ENCODE results near the gene LRMDA.

LRMDA gene

GRCh38 chr10:76563286-76563685, 1131.9 kb downstream of the LRMDA start:
- Histone ChIP-seq H4K20me1 (ENCODE audit: insufficient read depth) (no peaks in the 10 kb centered on the region), H3K4me3 (IDR thresholded peaks at IDR 0.05; ENCODE audit: insufficient read depth, low read depth, low read length) (no peak overlapping the region), H3K36me3 (ENCODE audit: insufficient read depth) (no peaks in the 10 kb centered on the region), H2AFZ (ENCODE audit: low read depth) (no peak overlapping the region), H3K9ac (no peak overlapping the region), H3K27ac (no peak overlapping the region), H3K4me2 (no peak overlapping the region), H3K27me3 (ENCODE audit: insufficient read depth, low read depth) (no peaks in the 10 kb centered on the region), H3K4me1 (ENCODE audit: low read depth, poor library complexity, severe bottlenecking) (no peaks in the 10 kb centered on the region), H3K79me2 (ENCODE audit: insufficient read depth, low read depth) (no peaks in the 10 kb centered on the region)
- no peak for TF ChIP-seq CTCF (conservative IDR thresholded peaks at IDR 0.05; ENCODE audit: low read depth, low read length)

- no peaks in the 10 kb centered on the region for H3K36me3 ChIP-seq (ENCODE audit: insufficient read depth)
Measured at GRCh38 chr10:76572021-76572420, 1140.6 kb downstream of the LRMDA start.

GRCh38 chr10:76576276-76576962, 1145.0 kb downstream of the LRMDA start:
- no peak for TF ChIP-seq CTCF (conservative IDR thresholded peaks at IDR 0.05; ENCODE audit: low read depth, low read length)

More at GRCh38 chr10:76572021-76572420, 1140.6 kb downstream of the LRMDA start:
- Histone ChIP-seq H3K4me1 (ENCODE audit: low read depth, poor library complexity, severe bottlenecking) (no peaks in the 10 kb centered on the region), H3K27ac (no peak overlapping the region), H3K27me3 (ENCODE audit: insufficient read depth, low read depth) (no peaks in the 10 kb centered on the region), H3K79me2 (ENCODE audit: insufficient read depth, low read depth) (no peaks in the 10 kb centered on the region), H3K4me3 (IDR thresholded peaks at IDR 0.05; ENCODE audit: insufficient read depth, low read depth, low read length) (no peak overlapping the region), H3K4me2 (no peak overlapping the region), H2AFZ (ENCODE audit: low read depth) (no peak overlapping the region), H4K20me1 (ENCODE audit: insufficient read depth) (no peaks in the 10 kb centered on the region), H3K9ac (no peak overlapping the region)
- no peak for TF ChIP-seq CTCF (conservative IDR thresholded peaks at IDR 0.05; ENCODE audit: low read depth, low read length)

GRCh38 chr10:76577455-76577854, 1146.0 kb downstream of the LRMDA start:
- Histone ChIP-seq H2AFZ (ENCODE audit: low read depth) (no peak overlapping the region), H3K27me3 (ENCODE audit: insufficient read depth, low read depth) (no peaks in the 10 kb centered on the region), H3K4me1 (ENCODE audit: low read depth, poor library complexity, severe bottlenecking) (no peaks in the 10 kb centered on the region), H3K4me3 (IDR thresholded peaks at IDR 0.05; ENCODE audit: insufficient read depth, low read depth, low read length) (no peak overlapping the region), H4K20me1 (ENCODE audit: insufficient read depth) (no peaks in the 10 kb centered on the region), H3K4me2 (no peak overlapping the region), H3K79me2 (ENCODE audit: insufficient read depth, low read depth) (no peaks in the 10 kb centered on the region), H3K9ac (no peak overlapping the region), H3K36me3 (ENCODE audit: insufficient read depth) (no peaks in the 10 kb centered on the region; the same call in 1 of the 2 replicates), H3K27ac (no peak overlapping the region)
- no peak for TF ChIP-seq CTCF (conservative IDR thresholded peaks at IDR 0.05; ENCODE audit: low read depth, low read length)

More at GRCh38 chr10:76576276-76576962, 1145.0 kb downstream of the LRMDA start:
- H3K36me3 ChIP-seq (ENCODE audit: insufficient read depth): no peaks in the 10 kb centered on the region; the same call in 1 of the 2 replicates
- H3K4me2 ChIP-seq: no peak overlapping the region
- no peaks in the 10 kb centered on the region for H3K79me2 ChIP-seq (ENCODE audit: insufficient read depth, low read depth)
- no peaks in the 10 kb centered on the region for H4K20me1 ChIP-seq (ENCODE audit: insufficient read depth)
- no peak overlapping the region for H3K27ac ChIP-seq
- no peaks in the 10 kb centered on the region for H3K27me3 ChIP-seq (ENCODE audit: insufficient read depth, low read depth)
- no peak overlapping the region for H3K9ac ChIP-seq
- no peak overlapping the region for H3K4me3 ChIP-seq (IDR thresholded peaks at IDR 0.05; ENCODE audit: insufficient read depth, low read depth, low read length)
- no peaks in the 10 kb centered on the region for H3K4me1 ChIP-seq (ENCODE audit: low read depth, poor library complexity, severe bottlenecking)
- H2AFZ ChIP-seq (ENCODE audit: low read depth): no peak overlapping the region
